ENCODE measurements around the gene TMEM256. TPM values are rescaled to one million over a fixed set of nuclear protein-coding genes. Genes with fewer than 3 reads are reported as not detected.

Gene TMEM256
- total and polyA plus RNA-seq, 9 donors = 44.0 to 133 (median 85.2) TPM

DNA sequence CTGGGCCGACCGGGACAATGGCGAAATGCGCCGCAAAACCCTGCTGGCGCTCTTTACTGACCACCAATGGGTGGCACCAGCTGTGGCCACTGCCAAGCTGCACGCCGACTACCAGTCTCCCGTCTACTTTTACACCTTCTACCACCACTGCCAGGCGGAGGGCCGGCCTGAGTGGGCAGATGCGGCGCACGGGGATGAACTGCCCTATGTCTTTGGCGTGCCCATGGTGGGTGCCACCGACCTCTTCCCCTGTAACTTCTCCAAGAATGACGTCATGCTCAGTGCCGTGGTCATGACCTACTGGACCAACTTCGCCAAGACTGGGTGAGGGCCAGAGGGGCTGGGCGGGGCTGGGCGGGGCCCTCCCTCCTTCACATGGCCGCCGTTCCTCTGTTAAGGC is 11.9 kb upstream of the TMEM256 start:
- TF ChIP-seq EP300 (IDR thresholded peaks at IDR 0.05) = no peak
- TF ChIP-seq, protein P1, sequence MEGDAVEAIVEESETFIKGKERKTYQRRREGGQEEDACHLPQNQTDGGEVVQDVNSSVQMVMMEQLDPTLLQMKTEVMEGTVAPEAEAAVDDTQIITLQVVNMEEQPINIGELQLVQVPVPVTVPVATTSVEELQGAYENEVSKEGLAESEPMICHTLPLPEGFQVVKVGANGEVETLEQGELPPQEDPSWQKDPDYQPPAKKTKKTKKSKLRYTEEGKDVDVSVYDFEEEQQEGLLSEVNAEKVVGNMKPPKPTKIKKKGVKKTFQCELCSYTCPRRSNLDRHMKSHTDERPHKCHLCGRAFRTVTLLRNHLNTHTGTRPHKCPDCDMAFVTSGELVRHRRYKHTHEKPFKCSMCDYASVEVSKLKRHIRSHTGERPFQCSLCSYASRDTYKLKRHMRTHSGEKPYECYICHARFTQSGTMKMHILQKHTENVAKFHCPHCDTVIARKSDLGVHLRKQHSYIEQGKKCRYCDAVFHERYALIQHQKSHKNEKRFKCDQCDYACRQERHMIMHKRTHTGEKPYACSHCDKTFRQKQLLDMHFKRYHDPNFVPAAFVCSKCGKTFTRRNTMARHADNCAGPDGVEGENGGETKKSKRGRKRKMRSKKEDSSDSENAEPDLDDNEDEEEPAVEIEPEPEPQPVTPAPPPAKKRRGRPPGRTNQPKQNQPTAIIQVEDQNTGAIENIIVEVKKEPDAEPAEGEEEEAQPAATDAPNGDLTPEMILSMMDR (IDR thresholded peaks at IDR 0.05) = no peak
- no peak for TF ChIP-seq POLR2A (IDR thresholded peaks at IDR 0.05)
- DNase-seq = no peak
- H3K36me3 ChIP-seq = no peaks in the 10 kb centered on the region
- no peaks in the 10 kb centered on the region for H3K27me3 ChIP-seq
- intact Hi-C loops (cut with DNase I) = no loop called here
- no peak overlapping the region for H3K27ac ChIP-seq
- no peaks in the 10 kb centered on the region for H3K4me1 ChIP-seq (ENCODE audit: insufficient read depth)
- H3K4me3 ChIP-seq = no peak overlapping the region
- WGBS, 3 donors = 85 to 86% (median 85%) methylated on average over 21 to 23 of the region's 23 CpGs
- no peaks in the 10 kb centered on the region for H3K9me3 ChIP-seq

DNA sequence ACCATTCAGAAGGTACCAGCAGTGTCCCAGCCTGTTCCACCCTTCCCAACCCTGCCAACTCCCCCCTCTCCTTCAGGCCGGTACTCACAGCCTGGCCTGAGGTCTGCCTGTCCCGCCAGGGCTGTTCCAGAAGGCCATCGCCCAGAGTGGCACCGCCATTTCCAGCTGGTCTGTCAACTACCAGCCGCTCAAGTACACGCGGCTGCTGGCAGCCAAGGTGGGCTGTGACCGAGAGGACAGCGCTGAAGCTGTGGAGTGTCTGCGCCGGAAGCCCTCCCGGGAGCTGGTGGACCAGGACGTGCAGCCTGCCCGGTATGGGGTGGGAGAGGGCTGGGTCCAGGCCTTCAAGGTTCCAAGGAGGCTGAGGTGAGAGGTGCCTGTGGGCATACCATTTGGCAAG is 10.9 kb upstream of the TMEM256 start:
- 84 to 85% (median 85%) methylated on average over 14 of the region's 14 CpGs for WGBS, 3 donors
- DNase-seq = no peak
- TF ChIP-seq EP300 (IDR thresholded peaks at IDR 0.05) (no peak), POLR2A (IDR thresholded peaks at IDR 0.05) (no peak)
- TF ChIP-seq, protein P1 (IDR thresholded peaks at IDR 0.05) = no peak
- intact Hi-C loops (cut with DNase I) = no loop called here
- Histone ChIP-seq H3K36me3 (no peaks in the 10 kb centered on the region), H3K4me1 (ENCODE audit: insufficient read depth) (no peaks in the 10 kb centered on the region), H3K4me3 (no peak overlapping the region), H3K27me3 (no peaks in the 10 kb centered on the region), H3K9me3 (no peaks in the 10 kb centered on the region), H3K27ac (no peak overlapping the region)

DNA sequence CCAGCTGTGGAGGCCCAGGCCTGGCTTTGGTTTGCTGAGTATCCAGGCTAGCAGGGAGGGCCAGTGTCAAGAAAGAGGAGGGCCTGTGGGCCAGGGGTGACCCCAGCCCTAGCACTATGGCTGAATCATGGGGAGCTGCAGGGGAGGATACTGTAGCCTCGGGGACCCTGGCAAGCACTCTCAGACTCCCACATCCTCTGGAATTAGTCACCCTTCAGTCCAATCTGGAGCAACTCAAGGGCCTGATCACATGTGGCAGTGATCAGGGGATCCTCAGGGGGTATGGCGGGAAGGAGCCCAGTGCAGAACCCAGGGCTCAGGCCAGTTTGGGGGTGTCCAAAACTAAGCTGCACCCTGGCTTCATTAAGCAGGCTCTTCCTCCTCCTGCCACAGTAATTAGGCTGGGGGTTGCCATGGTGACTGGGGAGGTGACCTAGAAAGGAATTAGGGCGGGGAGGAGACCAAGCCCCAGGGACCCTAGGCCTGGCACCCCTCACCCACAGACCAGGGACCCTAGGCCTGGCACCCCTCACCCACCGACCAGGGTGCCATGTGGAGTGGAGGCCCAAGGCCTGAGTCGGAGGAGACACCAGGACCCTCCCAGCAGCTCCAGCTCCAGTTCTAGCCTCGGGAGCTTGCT is 9.6 kb upstream of the TMEM256 start:
- TF ChIP-seq EP300 (IDR thresholded peaks at IDR 0.05) (no peak), POLR2A (IDR thresholded peaks at IDR 0.05) (no peak)
- TF ChIP-seq, protein P1 (IDR thresholded peaks at IDR 0.05) = no peak
- DNase-seq = no peak
- no peak overlapping the region for H3K27ac ChIP-seq
- intact Hi-C loops (cut with DNase I) = no loop called here
- no peaks in the 10 kb centered on the region for H3K27me3 ChIP-seq
- no peaks in the 10 kb centered on the region for H3K9me3 ChIP-seq
- no peaks in the 10 kb centered on the region for H3K4me1 ChIP-seq (ENCODE audit: insufficient read depth)
- 67 to 70% (median 69%) methylated on average over 6 of the region's 6 CpGs for WGBS, 3 donors
- no peaks in the 10 kb centered on the region for H3K36me3 ChIP-seq
- H3K4me3 ChIP-seq = no peak overlapping the region

DNA sequence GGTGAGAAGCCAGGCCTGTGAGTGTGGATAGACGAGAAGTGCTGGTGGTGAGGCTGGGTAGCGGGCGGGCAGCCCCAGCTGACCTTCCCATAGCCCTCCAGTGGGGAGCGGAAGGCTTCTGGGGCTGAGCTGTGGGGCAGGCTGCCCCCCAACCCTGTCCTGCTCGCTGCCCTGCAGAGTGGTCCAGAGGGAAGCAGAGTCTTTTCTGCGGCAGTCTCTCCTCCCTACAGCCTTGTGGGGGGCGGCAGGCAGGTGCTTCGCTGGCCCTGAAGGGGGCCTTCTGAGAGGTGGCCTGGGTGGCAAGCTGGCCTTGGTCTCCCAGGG is 7.5 kb upstream of the TMEM256 start:
- TF ChIP-seq EP300 (IDR thresholded peaks at IDR 0.05) (no peak), POLR2A (IDR thresholded peaks at IDR 0.05) (no peak)
- TF ChIP-seq, protein P1 (IDR thresholded peaks at IDR 0.05) = no peak
- intact Hi-C loops (cut with DNase I) = no loop called here
- H3K4me1 ChIP-seq (ENCODE audit: insufficient read depth) = no peaks in the 10 kb centered on the region
- WGBS, 3 donors = 95 to 98% (median 96%) methylated on average over 8 of the region's 8 CpGs
- no peak overlapping the region for H3K4me3 ChIP-seq
- no peak overlapping the region for H3K27ac ChIP-seq
- DNase-seq = no peak
- H3K27me3 ChIP-seq = no peaks in the 10 kb centered on the region
- H3K36me3 ChIP-seq = no peaks in the 10 kb centered on the region
- no peaks in the 10 kb centered on the region for H3K9me3 ChIP-seq

Data from ovary (tissue), 9 donors.